K562 (cell line): ENCODE measurements around the gene TFDP1. TPM values are rescaled to one million over a fixed set of nuclear protein-coding genes. Genes with fewer than 3 reads are reported as not detected.

Source experiments
- ATAC-seq: fragments of 200-7000 bp; cut with Tn5 transposase; 3 replicates; pipeline ENCODE4 v1.9.1; 2020; ENCODE audit warnings: moderate library complexity
- BruUV-seq: library from RNA; stranded (reverse); fragments of 400-500 nt; replicated peaks from 2 replicates; lab custom pipeline; 2021; lab: Mats Ljungman, UMichigan
- CTCF ChIA-PET: fragments of 300-600 bp; formaldehyde crosslinking; extraction: SDS; loops from one replicate; lab custom pipeline; 2021; ENCODE audit warnings: low intra/inter-chr PET ratio; lab: Yijun Ruan, JAX
- POLR2A ChIA-PET: fragments of 300-600, 350-650 bp; sonication (Branson Sonifier 250); formaldehyde crosslinking; extraction: SDS; loops from one replicate; lab custom pipeline; 2021; ENCODE audit warnings: antibody characterized with exemption, inconsistent platforms; lab: Yijun Ruan, JAX
- DNase-seq, 4 experiments: peaks; one replicate each; pipeline versions ENCODE4 v3.0.0 to v3.0.0-alpha.2; 2011 to 2018; ENCODE audit warnings: low spot score in 3 of 4, mixed read lengths in 3 of 4; ENCODE audit errors: extremely low read depth in 1 of 4
- FAIRE-seq: peaks from 2 replicates; lab custom pipeline; 2011; peaks lifted over from hg19 to GRCh38; lab: Jason Lieb, UNC
- H2AFZ ChIP-seq: 2 replicates; pipeline ENCODE4 v1.6.0; 2011; ENCODE audit warnings: low read depth, low read length, control low read depth, inconsistent platforms
- H3K27ac ChIP-seq: fragments of 200-600 bp; 3 replicates; pipeline ENCODE4 v1.8.0; 2011; ENCODE audit warnings: low read depth, mild to moderate bottlenecking, control low read depth, inconsistent platforms, low read length, moderate library complexity, mixed read lengths; ENCODE audit errors: extremely low read depth
- H3K27me3 ChIP-seq, 2 experiments: fragments of 300-600 bp in 1 of 2; 2 replicates in 1 of 2; 3 replicates in 1 of 2; pipeline versions ENCODE4 v1.6.0 to v1.8.0; 2011; ENCODE audit warnings: inconsistent platforms in 2 of 2, low read length in 2 of 2, mild to moderate bottlenecking in 1 of 2, mixed read lengths in 1 of 2, moderate library complexity in 1 of 2; ENCODE audit not compliant: control insufficient read depth in 2 of 2, insufficient read depth in 2 of 2
- H3K36me3 ChIP-seq: fragments of 300-600 bp; 3 replicates; pipeline ENCODE4 v1.8.0; 2011; ENCODE audit warnings: mild to moderate bottlenecking, low read length, inconsistent platforms; ENCODE audit not compliant: control insufficient read depth, insufficient read depth
- H3K4me1 ChIP-seq, 2 experiments: fragments of 200-600 bp in 1 of 2; replicated peaks in 1 of 2; 2 replicates in 1 of 2; 3 replicates in 1 of 2; pipeline versions ENCODE4 v1.5.1 to v1.8.0; 2011; ENCODE audit warnings: inconsistent platforms in 2 of 2, low read length in 2 of 2, mild to moderate bottlenecking in 1 of 2, mixed read lengths in 1 of 2, moderate library complexity in 1 of 2; ENCODE audit not compliant: control insufficient read depth in 2 of 2, insufficient read depth in 2 of 2
- H3K4me2 ChIP-seq: 2 replicates; pipeline ENCODE4 v1.6.1; 2011; ENCODE audit warnings: low read length, control low read depth, inconsistent platforms, mixed read lengths; ENCODE audit not compliant: insufficient read depth
- H3K4me3 ChIP-seq: fragments of 200-600 bp; sonication (generic), shearing (Covaris generic); 2 replicates; pipeline ENCODE4 v1.5.1; 2016; ENCODE audit warnings: control low read depth, inconsistent platforms
- H3K79me2 ChIP-seq: fragments of 200-600 bp; 3 replicates; pipeline ENCODE4 v1.8.0; 2011; ENCODE audit warnings: low read length, inconsistent platforms; ENCODE audit not compliant: control insufficient read depth, insufficient read depth
- H3K9ac ChIP-seq, 2 experiments: 2 replicates each; pipeline versions ENCODE4 v1.6.0 to v1.6.1; 2011; ENCODE audit warnings: low read depth in 2 of 2, low read length in 2 of 2, control low read depth in 1 of 2, inconsistent platforms in 1 of 2, mild to moderate bottlenecking in 1 of 2, mixed read lengths in 1 of 2; ENCODE audit not compliant: insufficient read depth in 1 of 2
- H3K9me1 ChIP-seq: one replicate; pipeline ENCODE4 v1.6.0; 2011; ENCODE audit warnings: inconsistent platforms, mild to moderate bottlenecking, low read length, moderate library complexity; ENCODE audit not compliant: control insufficient read depth, insufficient read depth
- H3K9me3 ChIP-seq: replicated peaks from 2 replicates; pipeline ENCODE4 v1.5.1; 2011; ENCODE audit warnings: low read depth, low read length, inconsistent platforms; ENCODE audit not compliant: control insufficient read depth, insufficient read depth
- H4K20me1 ChIP-seq: replicated peaks from 2 replicates; pipeline ENCODE4 v1.6.1; 2011; ENCODE audit warnings: low read length, inconsistent platforms, mixed read lengths; ENCODE audit not compliant: control insufficient read depth, insufficient read depth
- BRCA1 ChIP-seq, 2 experiments: fragments of 450-650 bp in 1 of 2; sonication (generic) in 1 of 2; formaldehyde crosslinking in 1 of 2; IDR thresholded peaks; 2 replicates each; pipeline versions ENCODE4 v1.5.0 to v1.6.1; 2017 to 2020; ENCODE audit warnings: mild to moderate bottlenecking in 1 of 2, missing genetic modification reagents in 1 of 2
- CGGBP1 ChIP-seq: fragments of 250-450 bp; sonication (Bioruptor Pico); IDR thresholded peaks from 2 replicates; pipeline ENCODE4 v1.9.0; 2021; ENCODE audit warnings: mild to moderate bottlenecking
- E2F3 ChIP-seq: fragments of 250-450 bp; sonication (Bioruptor Pico); IDR thresholded peaks from 2 replicates; pipeline ENCODE4 v1.4.0; 2020; ENCODE audit warnings: mild to moderate bottlenecking
- GABPB1 ChIP-seq: sonication (generic); formaldehyde crosslinking; IDR thresholded peaks from 2 replicates; pipeline ENCODE4 v1.8.0; 2022; ENCODE audit warnings: mild to moderate bottlenecking, missing genetic modification reagents
- HIVEP1 ChIP-seq: fragments of 250-450 bp; sonication (Bioruptor Pico); IDR thresholded peaks from 2 replicates; pipeline ENCODE4 v1.4.0; 2020; ENCODE audit warnings: mild to moderate bottlenecking
- NCOA1 ChIP-seq: fragments of 450-650 bp; IDR thresholded peaks from 2 replicates; pipeline ENCODE4 v1.6.1; 2016; ENCODE audit warnings: low read depth
- NFIC ChIP-seq: fragments of 450-650 bp; IDR thresholded peaks from 2 replicates; pipeline ENCODE4 v1.6.1; 2017; ENCODE audit warnings: mild to moderate bottlenecking, inconsistent platforms
- PHF21A ChIP-seq: fragments of 450-650 bp; IDR thresholded peaks from 2 replicates; pipeline ENCODE4 v1.6.1; 2017; ENCODE audit warnings: low read depth, borderline replicate concordance
- RBM34 ChIP-seq: fragments of 200-400 bp; formaldehyde crosslinking; IDR thresholded peaks from 2 replicates; pipeline ENCODE4 v1.6.1; 2018; ENCODE audit warnings: low read length, borderline replicate concordance; ENCODE audit not compliant: insufficient read depth
- SNIP1 ChIP-seq: fragments of 450-650 bp; IDR thresholded peaks from 2 replicates; pipeline ENCODE4 v1.7.1; 2017; ENCODE audit warnings: low read depth, mild to moderate bottlenecking
- SRSF9 ChIP-seq: fragments of 200-400 bp; formaldehyde crosslinking; IDR thresholded peaks from 2 replicates; pipeline ENCODE4 v1.6.1; 2017; ENCODE audit warnings: low read depth, low read length, borderline replicate concordance
- TAF15 ChIP-seq: fragments of 200-400 bp; formaldehyde crosslinking; IDR thresholded peaks from 2 replicates; pipeline ENCODE4 v1.6.1; 2017; ENCODE audit warnings: mild to moderate bottlenecking, low read depth, low read length, moderate library complexity
- ZNF121 ChIP-seq: sonication (generic); formaldehyde crosslinking; conservative IDR thresholded peaks from 2 replicates; pipeline ENCODE4 v1.8.0; 2022; ENCODE audit warnings: missing genetic modification reagents
- ZNF280B ChIP-seq: fragments of 250-450 bp; sonication (Bioruptor Pico); IDR thresholded peaks from 2 replicates; pipeline ENCODE4 v1.5.1; 2021; ENCODE audit warnings: mild to moderate bottlenecking
- ZNF436 ChIP-seq: fragments of 250-450, 450-650 bp; sonication (Bioruptor Pico); formaldehyde crosslinking; IDR thresholded peaks from 2 replicates; pipeline ENCODE4 v1.7.0; 2020; ENCODE audit warnings: mild to moderate bottlenecking
- ZNF644 ChIP-seq: fragments of 200-800 bp; sonication (Bioruptor generic); IDR thresholded peaks from 2 replicates; pipeline ENCODE4 v1.6.1; 2016; ENCODE audit warnings: low read depth, missing genetic modification characterization, missing compliant biosample characterization
- WGBS: fragments of 100-300 bp; shearing (Covaris generic); methylation state at CpG from one replicate; pipeline ENCODE4 v1.1.6; 2016; ENCODE audit warnings: low coverage, mixed read lengths; ENCODE audit not compliant: insufficient coverage; ENCODE audit errors: missing lambda C conversion rate; 5-methylcytosine and 5-hydroxymethylcytosine counted together
- in situ Hi-C: fragments of 300-500 bp; cut with MboI; formaldehyde crosslinking; loops from 4 replicates; pipeline ENCODE4 v1.15.0; 2018; ENCODE audit warnings: inconsistent platforms, mixed read lengths
- intact Hi-C: fragments of 100-400 bp; cut with micrococcal nuclease; formaldehyde crosslinking; loops from 2 replicates; pipeline ENCODE4 v1.14.2; 2022
- polyA plus RNA-seq, 8 experiments: library from polyadenylated mRNA; depleted of rRNA in 4 of 8; stranded (reverse) in 5 of 8; unstranded in 3 of 8; fragments of >200 nt; fragmentation: Nextera tagmentation in 2 of 8; fragmentation: Illumina TruSeq in 1 of 8; extraction: Ambion mirVana in 2 of 8; extraction: Trizol in 1 of 8; gene quantifications; 2 replicates each; pipeline versions ENCODE4 v1.2.1 to v1.2.3, GENCODE V29; 2011 to 2014; ENCODE audit warnings: inconsistent platforms in 1 of 8, missing spikeins in 1 of 8
- total RNA-seq, 7 experiments: library from RNA; depleted of rRNA in 6 of 7; stranded (reverse); fragments of >200 nt in 6 of 7; fragmentation: Illumina TruSeq in 2 of 7; extraction: Trizol in 2 of 7; gene quantifications; 2 replicates each; pipeline versions ENCODE4 v1.2.1 to v1.2.3, GENCODE V29; 2011 to 2021; ENCODE audit warnings: low replicate concordance in 1 of 7
- TF ChIP-seq, protein P1 (sequence below), 2 experiments: fragments of 450-650 bp; IDR thresholded peaks; 2 replicates each; pipeline ENCODE4 v1.6.1; 2018; ENCODE audit warnings: mild to moderate bottlenecking in 2 of 2, low read depth in 1 of 2; ENCODE audit not compliant: partially characterized antibody in 2 of 2

The TFDP1 gene
- total and polyA plus RNA-seq, 9 of the 15 experiments (the other 6 are each of a cell fraction or from before 2014, with no cell fraction given): 33.8 to 145 (median 69.1) TPM

GRCh38 chr13:113554333-113554700 is 30.2 kb upstream of the TFDP1 start:
- in situ Hi-C loops (no loop called here), intact Hi-C loops (no loop called here)
- CTCF ChIA-PET: no interaction called here

More at GRCh38 chr13:113554333-113554700, 30.2 kb upstream of the TFDP1 start:
- WGBS: 80% methylated on average over 1 of the region's 9 CpGs
- POLR2A ChIA-PET: no interaction called here
- Histone ChIP-seq H4K20me1 (no peaks in the 10 kb centered on the region; the same call in 1 of the 2 replicates), H3K4me3 (no peak overlapping the region), H3K4me1 (peaks cover 0 to 2% of the 10 kb centered on the region in 2 experiments; a peak in 2 of 5 replicates), H3K9me3 (no peaks in the 10 kb centered on the region), H3K36me3 (peaks cover 11% of the 10 kb centered on the region; the same call in 1 of the 3 replicates), H3K9me1 (no peaks in the 10 kb centered on the region), H3K4me2 (no peak overlapping the region), H3K27ac (no peak overlapping the region), H2AFZ (no peak overlapping the region), H3K9ac (no peak overlapping the region), H3K79me2 (no peaks in the 10 kb centered on the region)
- DNase-seq: no peak
- ATAC-seq: no peak
- BruUV-seq: no TSS peak
- no peak for FAIRE-seq
- no peak for TF ChIP-seq TAF15
- no peak for TF ChIP-seq NFIC
- no peak for TF ChIP-seq ZNF280B (CRISPR knock-in tag)
- no peak for TF ChIP-seq BRCA1 (IDR thresholded peaks at IDR 0.05)
- no peak for TF ChIP-seq BRCA1 (CRISPR knock-in tag; IDR thresholded peaks at IDR 0.05)
- TF ChIP-seq PHF21A: no peak
- no peak for TF ChIP-seq NCOA1
- no peak for TF ChIP-seq ZNF436
- no peak for TF ChIP-seq ZNF121 (CRISPR knock-in tag)
- TF ChIP-seq HIVEP1: no peak
- TF ChIP-seq, protein P1, sequence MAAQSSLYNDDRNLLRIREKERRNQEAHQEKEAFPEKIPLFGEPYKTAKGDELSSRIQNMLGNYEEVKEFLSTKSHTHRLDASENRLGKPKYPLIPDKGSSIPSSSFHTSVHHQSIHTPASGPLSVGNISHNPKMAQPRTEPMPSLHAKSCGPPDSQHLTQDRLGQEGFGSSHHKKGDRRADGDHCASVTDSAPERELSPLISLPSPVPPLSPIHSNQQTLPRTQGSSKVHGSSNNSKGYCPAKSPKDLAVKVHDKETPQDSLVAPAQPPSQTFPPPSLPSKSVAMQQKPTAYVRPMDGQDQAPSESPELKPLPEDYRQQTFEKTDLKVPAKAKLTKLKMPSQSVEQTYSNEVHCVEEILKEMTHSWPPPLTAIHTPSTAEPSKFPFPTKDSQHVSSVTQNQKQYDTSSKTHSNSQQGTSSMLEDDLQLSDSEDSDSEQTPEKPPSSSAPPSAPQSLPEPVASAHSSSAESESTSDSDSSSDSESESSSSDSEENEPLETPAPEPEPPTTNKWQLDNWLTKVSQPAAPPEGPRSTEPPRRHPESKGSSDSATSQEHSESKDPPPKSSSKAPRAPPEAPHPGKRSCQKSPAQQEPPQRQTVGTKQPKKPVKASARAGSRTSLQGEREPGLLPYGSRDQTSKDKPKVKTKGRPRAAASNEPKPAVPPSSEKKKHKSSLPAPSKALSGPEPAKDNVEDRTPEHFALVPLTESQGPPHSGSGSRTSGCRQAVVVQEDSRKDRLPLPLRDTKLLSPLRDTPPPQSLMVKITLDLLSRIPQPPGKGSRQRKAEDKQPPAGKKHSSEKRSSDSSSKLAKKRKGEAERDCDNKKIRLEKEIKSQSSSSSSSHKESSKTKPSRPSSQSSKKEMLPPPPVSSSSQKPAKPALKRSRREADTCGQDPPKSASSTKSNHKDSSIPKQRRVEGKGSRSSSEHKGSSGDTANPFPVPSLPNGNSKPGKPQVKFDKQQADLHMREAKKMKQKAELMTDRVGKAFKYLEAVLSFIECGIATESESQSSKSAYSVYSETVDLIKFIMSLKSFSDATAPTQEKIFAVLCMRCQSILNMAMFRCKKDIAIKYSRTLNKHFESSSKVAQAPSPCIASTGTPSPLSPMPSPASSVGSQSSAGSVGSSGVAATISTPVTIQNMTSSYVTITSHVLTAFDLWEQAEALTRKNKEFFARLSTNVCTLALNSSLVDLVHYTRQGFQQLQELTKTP (IDR thresholded peaks at IDR 0.05; ENCODE audit: low read depth in 1 of 2, partially characterized antibody in 2 of 2): no peak
- TF ChIP-seq GABPB1 (CRISPR knock-in tag): no peak
- TF ChIP-seq SRSF9: no peak
- no peak for TF ChIP-seq E2F3 (CRISPR knock-in tag)
- TF ChIP-seq CGGBP1 (CRISPR knock-in tag): no peak
- TF ChIP-seq RBM34: no peak
- TF ChIP-seq SNIP1: no peak
- TF ChIP-seq ZNF644 (tag): no peak
- TF ChIP-seq, all 486 proteins: peak for 0
- H3K27me3 ChIP-seq: no peaks in the 10 kb centered on the region
